Measurements from ENCODE around the gene MAP3K5.
"Not testable (repeated sequence)": the region's sequence is repeated elsewhere in the genome, so short reads cannot be mapped to it uniquely, and the experiment has no call there.

The MAP3K5 gene

GRCh38 chr6:136790411-136791295 is 1.6 kb downstream of the MAP3K5 start:
- DNase-seq, result no peak

GRCh38 chr6:136789440-136789839 is 2.8 kb downstream of the MAP3K5 start:
- not testable (repeated sequence) for DNase-seq

- DNase-seq, result no peak
Observed at GRCh38 chr6:136788069-136788902, 4.0 kb downstream of the MAP3K5 start.

- DNase-seq, result no peak
Observed at GRCh38 chr6:136787726-136788068, 4.6 kb downstream of the MAP3K5 start.

GRCh38 chr6:136786658-136787057 is 5.6 kb downstream of the MAP3K5 start:
- no peak for DNase-seq

GRCh38 chr6:136784910-136785746 is 7.1 kb downstream of the MAP3K5 start:
- DNase-seq, result peak; percentile 25

GRCh38 chr6:136784271-136784664 is 8.0 kb downstream of the MAP3K5 start:
- no peak for DNase-seq

GRCh38 chr6:136783495-136784270 is 8.6 kb downstream of the MAP3K5 start:
- no peak for DNase-seq

- DNase-seq, result no peak
Observed at GRCh38 chr6:136783021-136783420, 9.3 kb downstream of the MAP3K5 start.

GRCh38 chr6:136782021-136782770 is 10.1 kb downstream of the MAP3K5 start:
- no peak for DNase-seq

GRCh38 chr6:136780972-136781371 is 11.3 kb downstream of the MAP3K5 start:
- DNase-seq, result no peak

- no peak for DNase-seq
Observed at GRCh38 chr6:136779682-136780081, 12.6 kb downstream of the MAP3K5 start.

GRCh38 chr6:136777651-136778050 is 14.6 kb downstream of the MAP3K5 start:
- no peak for DNase-seq

GRCh38 chr6:136775548-136775947 is 16.7 kb downstream of the MAP3K5 start:
- no peak for DNase-seq

- DNase-seq, result no peak
Observed at GRCh38 chr6:136775081-136775480, 17.2 kb downstream of the MAP3K5 start.

- no peak for DNase-seq
Observed at GRCh38 chr6:136774228-136775041, 17.8 kb downstream of the MAP3K5 start.

- no peak for DNase-seq
Observed at GRCh38 chr6:136773473-136773796, 18.8 kb downstream of the MAP3K5 start.

- DNase-seq, result no peak
Observed at GRCh38 chr6:136772685-136773472, 19.4 kb downstream of the MAP3K5 start.

- no peak for DNase-seq
Observed at GRCh38 chr6:136771306-136771705, 21.0 kb downstream of the MAP3K5 start.

- DNase-seq, result no peak
Observed at GRCh38 chr6:136769759-136770158, 22.5 kb downstream of the MAP3K5 start.
